Right lobe of liver (tissue), 4 donors: Measurements from ENCODE around the gene PELI2.

ENCODE experiments used
- CTCF ChIP-seq, 4 donors: fragments of 200-600 bp in 3 of 4; fragments of 450-650 bp in 1 of 4; IDR thresholded peaks; one replicate each; pipeline versions ENCODE4 v1.5.1 to v1.8.0; 2016 to 2022; ENCODE audit warnings: antibody characterized with exemption in 4 of 4, mild to moderate bottlenecking in 2 of 4
- POLR2A ChIP-seq: fragments of 450-650 bp; IDR thresholded peaks from one replicate; pipeline ENCODE4 v1.6.1; 2017; ENCODE audit warnings: antibody characterized with exemption, mild to moderate bottlenecking
- donor health status: DM: no; HTN: no; CAD: no.
- donor health status: DM: no; HTN: no; CAD: no.
- donor health status: DM: no; HTN: yes; CAD: no.

- TF ChIP-seq CTCF (IDR thresholded peaks at IDR 0.05) (no peak), POLR2A (no peak)
Observed at GRCh38 chr14:56118611-56119181, 485 bp downstream of the PELI2 start.
